ENCODE results near the gene IRAK2.
A peak's percentile ranks its signal among the peaks of the same experiment; 100 is the strongest.

IRAK2 gene

GRCh38 chr3:10226293-10226692, 61.6 kb downstream of the IRAK2 start:
- H3K4me3 Mint-ChIP-seq: no peak overlapping the region
- H3K27ac Mint-ChIP-seq (ENCODE audit: low read depth): no peak overlapping the region
- peaks cover 27% of the 10 kb centered on the region for H3K4me1 Mint-ChIP-seq
- H3K9me3 Mint-ChIP-seq: no peaks in the 10 kb centered on the region
- DNase-seq (ENCODE audit: low spot score in 2 of 2) (no peak), ATAC-seq (replicated peaks; ENCODE audit: extremely low read depth, poor library complexity, severe bottlenecking) (no peak)
- peaks cover 6% of the 10 kb centered on the region for H3K36me3 Mint-ChIP-seq (ENCODE audit: insufficient read depth)
- no peaks in the 10 kb centered on the region for H3K27me3 Mint-ChIP-seq

- Mint-ChIP-seq H3K27ac (ENCODE audit: low read depth) (no peak overlapping the region), H3K9me3 (no peaks in the 10 kb centered on the region), H3K36me3 (ENCODE audit: insufficient read depth) (peaks cover 8% of the 10 kb centered on the region), H3K4me3 (no peak overlapping the region), H3K4me1 (peaks cover 23% of the 10 kb centered on the region), H3K27me3 (no peaks in the 10 kb centered on the region)
- DNase-seq (ENCODE audit: low spot score in 2 of 2) (no peak), ATAC-seq (replicated peaks; ENCODE audit: extremely low read depth, poor library complexity, severe bottlenecking) (no peak)
Observed at GRCh38 chr3:10228248-10228950, 63.7 kb downstream of the IRAK2 start.

GRCh38 chr3:10229576-10229975, 64.9 kb downstream of the IRAK2 start:
- no peaks in the 10 kb centered on the region for H3K27me3 Mint-ChIP-seq
- H3K36me3 Mint-ChIP-seq (ENCODE audit: insufficient read depth): peaks cover 8% of the 10 kb centered on the region
- no peaks in the 10 kb centered on the region for H3K9me3 Mint-ChIP-seq
- DNase-seq (ENCODE audit: low spot score in 2 of 2) (no peak), ATAC-seq (replicated peaks; ENCODE audit: extremely low read depth, poor library complexity, severe bottlenecking) (no peak)
- H3K4me3 Mint-ChIP-seq: no peak overlapping the region
- peaks cover 15% of the 10 kb centered on the region for H3K4me1 Mint-ChIP-seq
- H3K27ac Mint-ChIP-seq (ENCODE audit: low read depth): no peak overlapping the region

DNA sequence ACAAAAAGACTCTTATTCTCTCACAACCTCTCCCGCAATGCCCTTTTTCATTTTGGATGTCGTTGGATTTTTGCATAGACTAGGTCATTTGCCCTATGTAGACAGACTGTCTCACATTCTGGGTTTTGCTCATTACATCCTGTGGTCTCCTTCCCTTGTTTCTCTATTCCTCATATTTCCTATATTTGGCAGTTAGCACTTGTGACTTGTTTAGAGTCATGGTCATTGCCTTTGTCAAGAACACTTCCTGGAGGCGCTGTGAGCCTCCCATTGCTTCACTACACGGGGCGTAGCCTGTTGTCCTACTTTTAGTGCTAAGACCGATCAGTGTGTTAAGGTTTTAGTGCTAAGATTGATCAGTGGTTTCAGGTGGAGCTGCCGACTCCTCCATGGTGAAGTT, 67.4 kb downstream of the IRAK2 start:
- Mint-ChIP-seq H3K27ac (ENCODE audit: low read depth) (no peak overlapping the region), H3K36me3 (ENCODE audit: insufficient read depth) (peaks cover 14% of the 10 kb centered on the region), H3K9me3 (no peaks in the 10 kb centered on the region), H3K27me3 (no peaks in the 10 kb centered on the region), H3K4me3 (no peak overlapping the region), H3K4me1 (peaks cover 7% of the 10 kb centered on the region)
- ATAC-seq (replicated peaks; ENCODE audit: extremely low read depth, poor library complexity, severe bottlenecking) (no peak), DNase-seq (ENCODE audit: low spot score in 2 of 2) (no peak)

DNA sequence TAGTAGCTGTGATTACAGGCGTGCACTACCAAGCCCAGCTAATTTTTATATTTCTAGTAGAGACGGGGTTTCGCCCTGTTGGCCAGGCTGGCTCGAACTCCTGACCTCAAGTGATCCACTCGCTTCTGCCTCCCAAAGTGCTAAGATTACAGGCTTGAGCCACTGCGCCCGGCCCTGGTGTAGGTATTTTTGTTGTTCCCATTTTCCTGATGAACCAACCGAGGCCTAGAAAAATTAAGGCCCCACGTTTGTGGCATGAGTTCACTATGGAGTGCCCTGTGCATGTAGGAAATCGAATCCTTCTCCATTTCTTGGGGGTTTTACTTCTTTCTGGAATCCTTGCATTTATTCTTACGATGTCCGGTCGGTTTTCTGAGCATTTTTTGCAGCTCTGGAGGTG, 69.3 kb downstream of the IRAK2 start:
- no peak overlapping the region for H3K4me3 Mint-ChIP-seq
- no peak for ATAC-seq (replicated peaks; ENCODE audit: extremely low read depth, poor library complexity, severe bottlenecking)

GRCh38 chr3:10234526-10235230, 70.0 kb downstream of the IRAK2 start:
- DNase-seq (ENCODE audit: low spot score in 2 of 2): no peak
- H3K27me3 Mint-ChIP-seq: no peaks in the 10 kb centered on the region
- H3K4me3 Mint-ChIP-seq: no peak overlapping the region
- no peak for ATAC-seq (replicated peaks; ENCODE audit: extremely low read depth, poor library complexity, severe bottlenecking)
- no peak overlapping the region for H3K27ac Mint-ChIP-seq (ENCODE audit: low read depth)
- peaks cover 24% of the 10 kb centered on the region for H3K4me1 Mint-ChIP-seq
- H3K36me3 Mint-ChIP-seq (ENCODE audit: insufficient read depth): peaks cover 16% of the 10 kb centered on the region
- H3K9me3 Mint-ChIP-seq: no peaks in the 10 kb centered on the region

More for the DNA sequence above, 69.3 kb downstream of the IRAK2 start:
- Mint-ChIP-seq H3K4me1 (peaks cover 17% of the 10 kb centered on the region), H3K36me3 (ENCODE audit: insufficient read depth) (peaks cover 11% of the 10 kb centered on the region), H3K9me3 (no peaks in the 10 kb centered on the region), H3K27me3 (no peaks in the 10 kb centered on the region), H3K27ac (ENCODE audit: low read depth) (no peak overlapping the region)
- no peak for DNase-seq (ENCODE audit: low spot score in 2 of 2)

DNA sequence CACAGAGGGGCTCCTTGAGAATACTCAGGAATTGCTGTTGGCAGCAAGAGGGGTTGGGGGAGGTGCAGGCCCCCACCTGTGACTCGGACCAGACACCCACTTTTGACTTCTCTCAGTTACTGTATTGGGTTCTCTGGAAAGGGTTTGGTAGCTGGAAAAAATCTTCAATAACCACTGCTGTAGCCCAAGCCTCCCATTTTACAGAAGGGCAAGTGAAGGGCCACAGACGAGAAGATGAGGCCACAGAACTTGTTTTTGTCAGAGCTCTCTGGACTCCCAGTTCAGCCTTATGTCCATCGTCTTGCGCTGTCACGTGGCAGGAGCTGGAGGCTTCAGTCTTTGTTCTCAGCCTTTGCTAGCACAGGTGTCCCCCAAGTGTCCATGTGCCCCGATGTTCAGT, 70.8 kb downstream of the IRAK2 start:
- ATAC-seq (replicated peaks; ENCODE audit: extremely low read depth, poor library complexity, severe bottlenecking): no peak
- Mint-ChIP-seq H3K4me1 (peaks cover 25% of the 10 kb centered on the region), H3K27me3 (no peaks in the 10 kb centered on the region), H3K9me3 (no peaks in the 10 kb centered on the region), H3K36me3 (ENCODE audit: insufficient read depth) (peaks cover 17% of the 10 kb centered on the region), H3K4me3 (no peak overlapping the region), H3K27ac (ENCODE audit: low read depth) (no peak overlapping the region)
- DNase-seq (ENCODE audit: low spot score in 2 of 2): no peak

- H3K27me3 Mint-ChIP-seq: no peaks in the 10 kb centered on the region
- H3K9me3 Mint-ChIP-seq: no peaks in the 10 kb centered on the region
- ATAC-seq (replicated peaks; ENCODE audit: extremely low read depth, poor library complexity, severe bottlenecking) (no peak), DNase-seq (ENCODE audit: low spot score in 2 of 2) (no peak)
- H3K27ac Mint-ChIP-seq (ENCODE audit: low read depth): peak overlapping the region; percentile 72
- H3K36me3 Mint-ChIP-seq (ENCODE audit: insufficient read depth): peaks cover 19% of the 10 kb centered on the region
- H3K4me1 Mint-ChIP-seq: peaks cover 40% of the 10 kb centered on the region
- no peak overlapping the region for H3K4me3 Mint-ChIP-seq
Observed at GRCh38 chr3:10238345-10239183, 73.8 kb downstream of the IRAK2 start.

DNA sequence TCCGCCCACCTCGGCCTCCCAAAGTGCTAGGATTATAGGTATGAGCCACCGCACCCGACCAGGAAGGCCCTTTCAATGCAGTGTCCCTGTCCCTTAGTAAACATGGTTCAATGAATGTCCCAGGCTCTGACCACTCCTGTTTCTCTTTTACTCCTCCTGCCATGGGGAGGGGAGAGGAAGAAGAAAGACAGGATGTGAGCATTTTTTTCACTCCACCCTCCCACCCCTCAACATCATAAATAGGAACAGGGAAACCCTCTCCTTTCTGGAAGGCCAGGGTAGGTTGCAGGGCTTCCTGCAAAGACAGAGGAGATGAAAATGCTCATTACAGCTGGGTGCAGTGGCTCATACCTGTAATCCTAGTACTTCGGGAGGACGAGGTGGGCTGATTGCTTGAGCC, 76.1 kb downstream of the IRAK2 start:
- Mint-ChIP-seq H3K27ac (ENCODE audit: low read depth) (no peak overlapping the region), H3K4me1 (peaks cover 40% of the 10 kb centered on the region), H3K36me3 (ENCODE audit: insufficient read depth) (peaks cover 19% of the 10 kb centered on the region), H3K27me3 (no peaks in the 10 kb centered on the region), H3K9me3 (peaks cover 5% of the 10 kb centered on the region), H3K4me3 (no peak overlapping the region)
- no peak for DNase-seq (ENCODE audit: low spot score in 2 of 2)
- ATAC-seq (replicated peaks; ENCODE audit: extremely low read depth, poor library complexity, severe bottlenecking): no peak

GRCh38 chr3:10242182-10243065, 77.7 kb downstream of the IRAK2 start:
- peak overlapping the region; percentile 67 for H3K27ac Mint-ChIP-seq (ENCODE audit: low read depth)
- H3K36me3 Mint-ChIP-seq (ENCODE audit: insufficient read depth): peaks cover 16% of the 10 kb centered on the region
- DNase-seq (ENCODE audit: low spot score in 2 of 2) (peak; percentile 32 to 50), ATAC-seq (replicated peaks; ENCODE audit: extremely low read depth, poor library complexity, severe bottlenecking) (peak; percentile 99)
- H3K4me3 Mint-ChIP-seq: peak overlapping the region; percentile 69
- peaks cover 42% of the 10 kb centered on the region for H3K4me1 Mint-ChIP-seq
- peaks cover 5% of the 10 kb centered on the region for H3K9me3 Mint-ChIP-seq
- no peaks in the 10 kb centered on the region for H3K27me3 Mint-ChIP-seq

- peaks cover 5% of the 10 kb centered on the region for H3K9me3 Mint-ChIP-seq
- H3K4me3 Mint-ChIP-seq: no peak overlapping the region
- H3K27me3 Mint-ChIP-seq: no peaks in the 10 kb centered on the region
- DNase-seq (ENCODE audit: low spot score in 2 of 2): no peak
- peaks cover 22% of the 10 kb centered on the region for H3K36me3 Mint-ChIP-seq (ENCODE audit: insufficient read depth)
- no peak for ATAC-seq (replicated peaks; ENCODE audit: extremely low read depth, poor library complexity, severe bottlenecking)
- H3K27ac Mint-ChIP-seq (ENCODE audit: low read depth): no peak overlapping the region
- H3K4me1 Mint-ChIP-seq: peaks cover 40% of the 10 kb centered on the region
Observed at GRCh38 chr3:10244009-10244408, 79.3 kb downstream of the IRAK2 start.

Measured in central memory CD8-positive, alpha-beta T cell (primary cell).